OCI-LY3 (cell line): ENCODE measurements around the gene MYL7.

ENCODE experiments used
- EZH2phosphoT487 ChIP-seq: fragments of 200-600 bp; shearing (Covaris generic); IDR thresholded peaks from 2 replicates; pipeline ENCODE4 v1.6.1; 2018; ENCODE audit warnings: antibody characterized with exemption, mixed run types, low read depth
- TF ChIP-seq, protein P1 (sequence below): fragments of 200-600, 300-600 bp; sonication (generic); IDR thresholded peaks from 2 replicates; pipeline ENCODE4 v1.5.1; 2014; ENCODE audit warnings: antibody characterized with exemption, low read length, low read depth

DNA sequence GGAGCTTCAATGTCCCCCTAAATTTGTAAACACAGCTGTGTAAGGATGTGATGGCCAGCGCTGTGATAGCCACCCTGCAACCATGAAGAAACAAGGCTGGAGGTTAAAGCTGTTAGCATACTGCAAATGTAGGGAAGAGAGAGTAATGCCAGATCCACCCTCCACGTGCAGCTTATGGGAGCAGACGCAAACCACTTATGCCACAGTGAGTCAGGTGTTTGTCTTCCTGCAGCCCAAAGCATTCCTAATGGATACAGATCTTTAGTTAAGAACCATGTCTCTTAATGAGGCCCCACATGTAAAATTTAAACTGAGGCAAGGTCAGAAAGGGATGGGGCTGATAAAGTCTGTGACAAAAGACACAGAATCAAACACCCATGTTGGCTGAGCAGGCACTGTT is 13.6 kb upstream of the MYL7 start:
- TF ChIP-seq, protein P1, sequence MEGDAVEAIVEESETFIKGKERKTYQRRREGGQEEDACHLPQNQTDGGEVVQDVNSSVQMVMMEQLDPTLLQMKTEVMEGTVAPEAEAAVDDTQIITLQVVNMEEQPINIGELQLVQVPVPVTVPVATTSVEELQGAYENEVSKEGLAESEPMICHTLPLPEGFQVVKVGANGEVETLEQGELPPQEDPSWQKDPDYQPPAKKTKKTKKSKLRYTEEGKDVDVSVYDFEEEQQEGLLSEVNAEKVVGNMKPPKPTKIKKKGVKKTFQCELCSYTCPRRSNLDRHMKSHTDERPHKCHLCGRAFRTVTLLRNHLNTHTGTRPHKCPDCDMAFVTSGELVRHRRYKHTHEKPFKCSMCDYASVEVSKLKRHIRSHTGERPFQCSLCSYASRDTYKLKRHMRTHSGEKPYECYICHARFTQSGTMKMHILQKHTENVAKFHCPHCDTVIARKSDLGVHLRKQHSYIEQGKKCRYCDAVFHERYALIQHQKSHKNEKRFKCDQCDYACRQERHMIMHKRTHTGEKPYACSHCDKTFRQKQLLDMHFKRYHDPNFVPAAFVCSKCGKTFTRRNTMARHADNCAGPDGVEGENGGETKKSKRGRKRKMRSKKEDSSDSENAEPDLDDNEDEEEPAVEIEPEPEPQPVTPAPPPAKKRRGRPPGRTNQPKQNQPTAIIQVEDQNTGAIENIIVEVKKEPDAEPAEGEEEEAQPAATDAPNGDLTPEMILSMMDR = no peak
- no peak for TF ChIP-seq EZH2phosphoT487
